Pulmonary artery endothelial cell (primary cell): ENCODE data around the gene FAM118A. TPM values are rescaled to one million over a fixed set of nuclear protein-coding genes. Genes with fewer than 3 reads are reported as not detected.
"Not testable (repeated sequence)": the region's sequence is repeated elsewhere in the genome, so short reads cannot be mapped to it uniquely, and the experiment has no call there.

Source experiments
- DNase-seq: peaks from one replicate; pipeline ENCODE4 v3.0.0-alpha.2; 2011; ENCODE audit warnings: low read depth, low spot score
- total RNA-seq: library from RNA; depleted of rRNA; stranded (reverse); fragments of >200 nt; gene quantifications from 2 replicates; pipeline ENCODE4 v1.2.3, GENCODE V29; 2014

The FAM118A gene
- total RNA-seq, 1 donor from 2014 or later = 14.2 TPM

GRCh38 chr22:45281010-45281409, 28.7 kb upstream of the FAM118A start:
- no peak for DNase-seq

- DNase-seq = no peak
These were observed 24.9 kb upstream of the FAM118A start, which contains the start of gene UPK3A for GRCh38 chr22:45284705-45285262. Gene UPK3A, plus strand, starts transcription at chr22:45284949. Its CDS starts 65 bp downstream, at chr22:45285014.

- no peak for DNase-seq
These were observed 24.3 kb upstream of the FAM118A start for GRCh38 chr22:45285263-45286058.

- DNase-seq = no peak
These were observed 22.7 kb upstream of the FAM118A start for GRCh38 chr22:45286854-45287551.

GRCh38 chr22:45290410-45290936, 19.3 kb upstream of the FAM118A start:
- no peak for DNase-seq

- no peak for DNase-seq
These were observed 18.4 kb upstream of the FAM118A start for GRCh38 chr22:45291061-45291930.

- no peak for DNase-seq
These were observed 17.8 kb upstream of the FAM118A start for GRCh38 chr22:45291931-45292290.

GRCh38 chr22:45292731-45293442, 16.8 kb upstream of the FAM118A start:
- DNase-seq = no peak

GRCh38 chr22:45294030-45294429, 15.7 kb upstream of the FAM118A start:
- no peak for DNase-seq

- DNase-seq = not testable (repeated sequence)
These were observed 14.7 kb upstream of the FAM118A start for GRCh38 chr22:45295004-45295403.

- DNase-seq = no peak
These were observed 14.2 kb upstream of the FAM118A start for GRCh38 chr22:45295492-45295891.

- no peak for DNase-seq
These were observed 13.0 kb upstream of the FAM118A start for GRCh38 chr22:45296628-45297297.

- no peak for DNase-seq
These were observed 10.7 kb upstream of the FAM118A start for GRCh38 chr22:45298934-45299505.

GRCh38 chr22:45302751-45303150, 7.0 kb upstream of the FAM118A start:
- DNase-seq = no peak

GRCh38 chr22:45303181-45303580, 6.6 kb upstream of the FAM118A start:
- DNase-seq = no peak

- no peak for DNase-seq
These were observed 4.8 kb upstream of the FAM118A start for GRCh38 chr22:45304971-45305370.

GRCh38 chr22:45305456-45306075, 4.2 kb upstream of the FAM118A start:
- no peak for DNase-seq

- DNase-seq = no peak
These were observed 3.6 kb upstream of the FAM118A start for GRCh38 chr22:45306139-45306538.

- no peak for DNase-seq
These were observed 1.3 kb upstream of the FAM118A start for GRCh38 chr22:45308391-45308956.
